Activated CD4-positive, alpha-beta memory T cell treated with anti-CD3 and anti-CD28 coated beads for 36 hours (primary cell): ENCODE results near the gene MAT1A. TPM values are rescaled to one million over a fixed set of nuclear protein-coding genes. Genes with fewer than 3 reads are reported as not detected.

ENCODE experiments used
- CTCF ChIA-PET: fragments of 350-600 bp; sonication (Branson Sonifier 250); formaldehyde crosslinking; loops from one replicate; lab custom pipeline; 2021; ENCODE audit warnings: antibody characterized with exemption, inconsistent platforms; lab: Charles Lee
- POLR2A ChIA-PET: fragments of 350-600 bp; sonication (Branson Sonifier 250); formaldehyde crosslinking; loops from one replicate; lab custom pipeline; 2021; ENCODE audit warnings: antibody characterized with exemption; lab: Charles Lee
- DNase-seq: peaks from one replicate; pipeline ENCODE4 v3.0.0-alpha.2; 2020
- H3K27ac Mint-ChIP-seq: one replicate; pipeline ENCODE4 v1.8.0; 2021; ENCODE audit warnings: mixed read lengths
- H3K27me3 Mint-ChIP-seq: one replicate; pipeline ENCODE4 v1.8.0; 2021; ENCODE audit warnings: mixed read lengths
- H3K36me3 Mint-ChIP-seq: one replicate; pipeline ENCODE4 v1.8.0; 2021; ENCODE audit warnings: mixed read lengths
- H3K4me1 Mint-ChIP-seq: one replicate; pipeline ENCODE4 v1.8.0; 2021; ENCODE audit warnings: low read depth, mixed read lengths
- H3K4me3 Mint-ChIP-seq: one replicate; pipeline ENCODE4 v1.8.0; 2021; ENCODE audit warnings: mild to moderate bottlenecking, mixed read lengths
- H3K9me3 Mint-ChIP-seq: one replicate; pipeline ENCODE4 v1.8.0; 2021; ENCODE audit warnings: mixed read lengths
- intact Hi-C: fragments of 100-400 bp; cut with micrococcal nuclease; formaldehyde crosslinking; loops from one replicate; pipeline ENCODE4 v1.15.1; 2023
- total RNA-seq, 2 experiments: library from RNA; stranded (reverse); gene quantifications; one replicate each; pipeline ENCODE4 v1.2.3, GENCODE V29; 2021

Gene MAT1A
- total RNA-seq, result not detected

DNA sequence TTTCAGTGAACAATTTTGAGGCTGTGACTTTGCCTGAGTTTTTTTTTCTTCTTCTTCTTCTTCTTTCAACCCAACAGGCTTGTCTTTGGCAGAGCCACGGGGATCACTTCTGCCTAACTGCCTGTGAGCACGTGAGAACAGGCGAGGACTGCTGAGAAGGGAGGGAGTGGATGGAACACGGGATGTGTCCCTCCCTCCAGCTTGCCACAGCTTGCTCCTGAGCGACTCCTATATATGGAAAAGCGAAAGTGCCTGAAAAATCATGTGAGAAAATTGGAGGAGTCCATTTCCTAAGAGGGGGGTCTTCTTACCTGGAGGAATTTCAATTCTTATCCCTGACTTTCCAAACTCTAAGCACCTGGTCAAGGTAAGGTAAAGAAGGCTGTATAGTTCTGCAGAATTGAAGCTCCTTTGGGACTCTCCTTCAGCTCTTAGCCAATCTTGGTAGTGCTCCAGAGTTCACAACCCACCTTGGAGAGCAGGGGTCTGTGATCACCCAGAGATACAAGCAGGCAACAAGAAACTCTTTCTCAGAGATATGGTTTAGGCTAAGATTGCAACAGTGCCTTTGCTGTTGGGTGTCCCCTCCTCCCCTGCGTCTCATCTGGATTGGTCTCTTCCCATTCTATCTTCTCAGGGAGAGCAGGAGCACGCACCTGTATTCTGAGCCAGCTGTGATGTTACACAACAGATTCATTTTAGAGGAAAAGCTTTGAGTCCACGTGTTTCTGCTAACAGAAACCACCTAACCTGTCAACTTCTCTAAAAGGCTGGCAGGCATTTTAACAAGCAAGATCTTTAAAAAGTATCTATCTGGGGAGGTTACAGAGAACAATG, at the start of gene MAT1A:
MAT1A (minus strand) TSS at position 208 of the 837 bp plus-strand sequence. CDS start 235 bp downstream, outside the sequence.
- CTCF ChIA-PET, result interaction anchor here (1.1 kb wide), 1 partner anchor 88 kb away, joined by 3 read pairs; no protein-coding TSS in a partner anchor
- no peak within 1 kb of the TSS for H3K4me3 Mint-ChIP-seq
- intact Hi-C loops, result no loop called here
- H3K4me1 Mint-ChIP-seq, result no peaks in the 10 kb centered on the region
- DNase-seq, result no peak
- no peaks in the 10 kb centered on the region for H3K9me3 Mint-ChIP-seq
- no peaks in the 10 kb centered on the region for H3K36me3 Mint-ChIP-seq
- peaks cover 13% of the 10 kb centered on the region for H3K27me3 Mint-ChIP-seq
- POLR2A ChIA-PET, result no interaction called here
- H3K27ac Mint-ChIP-seq, result no peak within 1 kb of the TSS

DNA sequence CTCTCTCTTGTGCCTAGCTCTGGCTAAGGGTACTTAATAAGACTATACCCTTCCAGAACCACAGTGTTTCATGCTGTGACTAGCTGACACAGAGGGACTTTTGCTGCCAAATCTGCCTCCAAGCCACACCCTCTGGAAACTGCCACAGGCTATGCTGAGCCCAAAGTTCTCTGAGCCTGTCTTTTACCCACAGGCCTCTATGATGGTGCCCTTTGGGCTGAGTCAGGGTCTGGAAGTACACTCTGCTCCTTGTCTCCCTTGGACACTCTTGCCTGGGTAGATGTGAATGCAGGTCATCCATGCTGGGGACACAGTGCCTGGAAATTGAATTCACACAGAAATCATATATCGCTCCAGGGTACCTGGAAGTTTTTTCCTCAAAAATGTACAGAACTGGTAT, 44.5 kb upstream of the MAT1A start:
- no peak overlapping the region for H3K4me3 Mint-ChIP-seq
- intact Hi-C loops, result no loop called here
- H3K9me3 Mint-ChIP-seq, result no peaks in the 10 kb centered on the region
- ChIA-PET POLR2A (no interaction called here), CTCF (no interaction called here)
- DNase-seq, result no peak
- no peak overlapping the region for H3K27ac Mint-ChIP-seq
- H3K36me3 Mint-ChIP-seq, result no peaks in the 10 kb centered on the region
- no peaks in the 10 kb centered on the region for H3K4me1 Mint-ChIP-seq
- no peaks in the 10 kb centered on the region for H3K27me3 Mint-ChIP-seq

DNA sequence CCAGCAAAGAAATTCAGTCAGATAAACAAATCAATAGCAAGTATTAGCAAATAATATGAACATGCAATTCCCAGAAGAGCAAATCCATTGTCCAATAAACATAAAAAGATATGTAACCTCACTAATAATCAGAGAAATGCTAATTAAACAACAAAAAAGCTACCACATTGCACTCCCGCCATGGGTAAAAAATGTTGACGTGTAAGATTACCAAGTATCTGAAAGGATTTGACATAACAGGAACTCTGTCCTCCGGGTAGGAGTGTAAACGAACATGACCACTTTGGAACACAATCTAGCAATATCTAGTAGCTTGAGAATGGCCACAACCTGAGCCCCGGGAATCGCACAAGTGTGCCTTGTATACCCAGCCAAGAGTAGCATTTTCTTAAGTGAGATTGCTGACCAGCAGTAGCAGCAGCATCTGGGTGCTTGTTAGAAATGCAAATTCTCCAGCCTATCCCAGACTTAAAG, 35.5 kb upstream of the MAT1A start:
- no peak for DNase-seq
- Mint-ChIP-seq H3K36me3 (no peaks in the 10 kb centered on the region), H3K27ac (no peak overlapping the region), H3K27me3 (peaks cover 4% of the 10 kb centered on the region), H3K4me1 (no peaks in the 10 kb centered on the region), H3K9me3 (no peaks in the 10 kb centered on the region), H3K4me3 (no peak overlapping the region)
- intact Hi-C loops, result no loop called here
- ChIA-PET POLR2A (no interaction called here), CTCF (no interaction called here)

DNA sequence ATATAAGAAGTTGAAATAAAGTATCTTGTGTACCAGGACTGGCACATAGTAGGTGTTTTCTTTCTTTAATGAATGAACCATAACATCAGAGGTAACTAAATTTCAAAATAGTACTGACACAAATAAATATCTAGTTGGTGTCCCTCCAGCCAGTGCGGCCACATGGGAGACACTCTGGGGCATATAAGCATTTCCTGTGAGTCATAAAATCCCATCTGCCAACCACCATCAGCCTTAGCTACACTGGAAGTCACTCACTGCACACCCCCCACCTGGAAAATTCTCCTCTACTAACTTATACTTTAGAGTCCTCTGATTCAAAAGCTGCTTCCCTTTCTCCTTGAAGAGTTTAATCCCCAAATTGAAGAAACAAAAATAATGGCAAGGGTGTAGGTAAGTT, 34.6 kb upstream of the MAT1A start:
- no peaks in the 10 kb centered on the region for H3K4me1 Mint-ChIP-seq
- intact Hi-C loops, result no loop called here
- no peak overlapping the region for H3K27ac Mint-ChIP-seq
- no peaks in the 10 kb centered on the region for H3K36me3 Mint-ChIP-seq
- CTCF ChIA-PET, result interaction anchor here (1.2 kb wide), 1 partner anchor 62 kb away, joined by 3 read pairs; no protein-coding TSS in a partner anchor
- POLR2A ChIA-PET, result no interaction called here
- H3K9me3 Mint-ChIP-seq, result no peaks in the 10 kb centered on the region
- DNase-seq, result no peak
- no peak overlapping the region for H3K4me3 Mint-ChIP-seq
- peaks cover 5% of the 10 kb centered on the region for H3K27me3 Mint-ChIP-seq

DNA sequence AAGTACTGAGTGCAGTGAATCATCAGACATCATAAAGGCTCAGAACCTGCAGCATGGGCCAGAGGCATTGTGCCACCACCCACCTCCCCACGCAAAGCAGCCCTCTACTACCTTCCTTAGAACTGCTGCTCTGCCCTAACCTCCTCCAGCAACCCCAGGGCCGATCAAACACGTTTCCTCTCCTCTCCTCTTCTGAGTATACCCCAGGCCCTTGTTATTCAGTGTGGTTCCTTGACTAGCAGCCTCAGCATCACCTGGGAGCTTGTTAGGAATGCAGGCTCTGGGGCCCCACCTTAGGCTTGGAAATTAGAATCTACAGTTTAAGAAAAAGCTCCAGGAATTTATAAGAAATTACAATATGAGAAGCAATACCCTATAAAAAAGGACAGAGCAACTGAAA, 33.9 kb upstream of the MAT1A start:
- no peak for DNase-seq
- Mint-ChIP-seq H3K4me1 (no peaks in the 10 kb centered on the region), H3K4me3 (no peak overlapping the region), H3K9me3 (no peaks in the 10 kb centered on the region), H3K27ac (no peak overlapping the region), H3K27me3 (peaks cover 5% of the 10 kb centered on the region), H3K36me3 (no peaks in the 10 kb centered on the region)
- ChIA-PET CTCF (interaction anchor here (0.6 to 1.2 kb wide), 2 partner anchors 61 to 1127 kb away, joined by 3 read pairs; no protein-coding TSS in a partner anchor), POLR2A (no interaction called here)
- intact Hi-C loops, result no loop called here

DNA sequence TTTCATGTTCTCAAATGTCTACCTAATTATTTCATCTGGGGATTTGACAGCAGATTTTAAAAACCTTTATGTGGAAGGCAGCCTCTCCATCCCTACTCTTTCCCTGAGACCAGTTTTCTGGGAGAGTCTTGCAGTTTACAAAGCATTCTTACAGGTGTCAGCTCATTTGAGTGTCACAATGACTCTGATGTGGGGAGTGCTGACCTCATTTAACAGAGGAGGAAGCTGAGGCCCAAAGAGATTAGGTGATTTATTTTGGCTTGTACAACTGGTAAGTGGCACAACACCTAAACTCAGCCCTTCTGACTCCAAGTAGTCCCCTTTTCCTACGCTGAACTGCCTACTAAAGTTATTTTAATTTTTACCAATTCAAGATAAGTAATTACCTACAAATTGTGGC, 33.3 kb upstream of the MAT1A start:
- Mint-ChIP-seq H3K27ac (no peak overlapping the region), H3K4me3 (no peak overlapping the region), H3K36me3 (no peaks in the 10 kb centered on the region), H3K4me1 (no peaks in the 10 kb centered on the region), H3K27me3 (peaks cover 5% of the 10 kb centered on the region), H3K9me3 (no peaks in the 10 kb centered on the region)
- no peak for DNase-seq
- ChIA-PET POLR2A (no interaction called here), CTCF (no interaction called here)
- intact Hi-C loops, result no loop called here

DNA sequence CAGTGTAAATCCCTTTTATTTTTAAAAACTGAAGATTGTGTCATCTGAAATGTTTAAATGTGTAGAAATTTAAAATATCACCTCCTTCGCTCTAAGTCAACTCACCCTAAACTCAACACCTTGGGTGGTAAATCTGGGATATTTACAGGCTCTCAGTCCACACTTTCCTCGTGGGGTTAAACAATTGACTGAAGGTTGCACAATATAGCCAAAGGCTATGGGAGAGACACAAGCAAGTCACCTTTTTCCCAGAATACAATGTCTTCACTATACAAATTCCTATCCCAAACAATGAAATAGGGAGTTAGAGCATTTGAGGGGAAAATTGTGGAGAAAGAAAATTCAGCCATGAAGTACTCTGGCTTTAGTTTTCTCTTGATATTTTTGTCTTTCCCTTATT, 32.7 kb upstream of the MAT1A start:
- ChIA-PET POLR2A (no interaction called here), CTCF (no interaction called here)
- H3K27ac Mint-ChIP-seq, result no peak overlapping the region
- DNase-seq, result no peak
- intact Hi-C loops, result no loop called here
- no peaks in the 10 kb centered on the region for H3K4me1 Mint-ChIP-seq
- H3K27me3 Mint-ChIP-seq, result peaks cover 5% of the 10 kb centered on the region
- H3K4me3 Mint-ChIP-seq, result no peak overlapping the region
- H3K36me3 Mint-ChIP-seq, result no peaks in the 10 kb centered on the region
- no peaks in the 10 kb centered on the region for H3K9me3 Mint-ChIP-seq

DNA sequence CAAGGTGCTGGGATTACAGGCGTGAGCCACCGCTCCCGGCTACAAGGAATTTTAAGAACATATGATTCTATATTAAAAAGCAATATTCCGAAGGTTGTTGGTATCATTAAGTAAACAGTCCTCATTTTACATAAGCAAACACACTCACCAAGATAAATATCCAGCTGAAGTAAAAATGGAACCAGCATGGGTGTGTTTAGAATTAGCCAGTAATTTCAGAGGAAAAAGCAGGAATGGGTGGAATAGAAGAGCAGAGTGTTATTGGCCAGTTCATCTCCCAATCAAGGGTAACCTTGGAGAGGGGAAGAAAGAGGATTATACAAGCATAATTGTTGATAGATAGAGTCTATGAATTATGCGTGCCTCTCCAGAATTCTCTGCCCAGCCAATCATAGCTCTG, 31.7 kb upstream of the MAT1A start:
- DNase-seq, result no peak
- Mint-ChIP-seq H3K36me3 (no peaks in the 10 kb centered on the region), H3K27ac (no peak overlapping the region), H3K27me3 (peaks cover 5% of the 10 kb centered on the region), H3K4me3 (no peak overlapping the region), H3K9me3 (no peaks in the 10 kb centered on the region), H3K4me1 (no peaks in the 10 kb centered on the region)
- ChIA-PET CTCF (no interaction called here), POLR2A (no interaction called here)
- intact Hi-C loops, result no loop called here

DNA sequence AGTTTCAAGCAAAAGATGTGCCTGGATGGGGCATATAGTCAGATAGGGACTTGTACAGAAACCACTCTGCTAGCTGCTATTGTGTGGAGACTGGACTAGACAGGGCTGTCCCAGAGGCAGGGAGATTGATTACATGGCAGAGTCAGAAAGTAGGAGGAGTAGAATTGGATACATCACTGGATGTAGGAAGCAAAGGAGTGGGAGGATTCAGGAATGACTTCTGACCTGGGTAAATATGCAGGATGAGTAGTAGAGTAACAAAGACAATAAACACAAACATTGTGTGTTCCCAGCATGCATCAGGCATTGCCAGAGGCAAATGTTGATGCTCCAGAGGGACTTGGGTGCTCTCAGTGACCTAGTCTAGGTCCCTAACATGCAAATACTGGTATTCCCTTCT, 30.9 kb upstream of the MAT1A start:
- no peaks in the 10 kb centered on the region for H3K9me3 Mint-ChIP-seq
- H3K36me3 Mint-ChIP-seq, result no peaks in the 10 kb centered on the region
- ChIA-PET POLR2A (no interaction called here), CTCF (no interaction called here)
- H3K27ac Mint-ChIP-seq, result no peak overlapping the region
- no peak for DNase-seq
- peaks cover 7% of the 10 kb centered on the region for H3K27me3 Mint-ChIP-seq
- intact Hi-C loops, result no loop called here
- H3K4me3 Mint-ChIP-seq, result no peak overlapping the region
- H3K4me1 Mint-ChIP-seq, result no peaks in the 10 kb centered on the region

DNA sequence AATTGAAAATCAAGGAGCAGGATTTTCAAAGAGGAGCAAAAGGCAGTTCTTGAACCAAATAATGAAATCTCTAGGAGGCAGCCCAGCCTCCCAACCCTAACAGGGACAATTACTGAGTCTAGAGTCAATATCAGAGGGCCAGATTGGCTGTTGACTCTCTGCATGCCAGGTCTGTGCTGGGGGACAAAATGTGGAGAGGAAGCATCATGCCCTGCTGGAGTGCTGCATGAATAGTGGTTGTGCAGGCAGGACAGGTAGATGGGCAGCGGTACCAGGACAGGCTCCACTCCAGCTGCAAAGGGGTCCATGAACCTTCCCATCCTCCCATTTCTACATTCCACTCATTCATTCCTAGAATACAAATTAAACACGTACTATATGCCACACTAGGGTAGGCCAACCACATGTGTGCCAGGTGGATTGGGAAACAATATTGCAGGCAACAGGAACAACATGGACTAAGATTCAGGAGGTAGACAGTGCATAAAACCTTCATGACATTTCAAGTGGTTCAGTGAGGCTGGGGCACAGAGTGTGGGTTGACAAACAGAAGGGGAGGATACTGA, 30.4 kb upstream of the MAT1A start:
- no peak for DNase-seq
- no peaks in the 10 kb centered on the region for H3K9me3 Mint-ChIP-seq
- H3K27ac Mint-ChIP-seq, result no peak overlapping the region
- ChIA-PET POLR2A (no interaction called here), CTCF (no interaction called here)
- H3K4me3 Mint-ChIP-seq, result no peak overlapping the region
- H3K27me3 Mint-ChIP-seq, result peaks cover 7% of the 10 kb centered on the region
- H3K4me1 Mint-ChIP-seq, result no peaks in the 10 kb centered on the region
- intact Hi-C loops, result no loop called here
- no peaks in the 10 kb centered on the region for H3K36me3 Mint-ChIP-seq

DNA sequence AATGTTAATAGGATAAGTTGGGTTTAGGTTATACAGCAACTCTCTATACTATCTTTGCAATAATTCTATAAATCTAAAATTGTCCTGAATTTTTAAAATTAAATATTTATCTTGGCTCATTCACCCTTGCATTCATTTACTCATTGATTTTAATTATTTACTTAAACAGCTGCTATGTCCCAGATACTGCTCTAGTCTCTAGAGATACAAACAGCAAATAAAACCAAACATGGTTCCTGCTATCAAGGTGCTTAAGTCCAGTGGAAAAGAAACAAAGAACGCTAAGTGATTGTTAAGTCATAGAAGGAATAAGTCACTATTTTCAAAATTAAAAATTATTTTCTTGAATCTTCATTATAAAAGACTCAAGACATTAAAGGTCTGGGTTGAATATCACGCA, 29.9 kb upstream of the MAT1A start:
- Mint-ChIP-seq H3K27ac (no peak overlapping the region), H3K27me3 (peaks cover 5% of the 10 kb centered on the region), H3K4me1 (no peaks in the 10 kb centered on the region), H3K9me3 (no peaks in the 10 kb centered on the region), H3K4me3 (no peak overlapping the region), H3K36me3 (no peaks in the 10 kb centered on the region)
- no peak for DNase-seq
- intact Hi-C loops, result no loop called here
- ChIA-PET CTCF (no interaction called here), POLR2A (no interaction called here)

DNA sequence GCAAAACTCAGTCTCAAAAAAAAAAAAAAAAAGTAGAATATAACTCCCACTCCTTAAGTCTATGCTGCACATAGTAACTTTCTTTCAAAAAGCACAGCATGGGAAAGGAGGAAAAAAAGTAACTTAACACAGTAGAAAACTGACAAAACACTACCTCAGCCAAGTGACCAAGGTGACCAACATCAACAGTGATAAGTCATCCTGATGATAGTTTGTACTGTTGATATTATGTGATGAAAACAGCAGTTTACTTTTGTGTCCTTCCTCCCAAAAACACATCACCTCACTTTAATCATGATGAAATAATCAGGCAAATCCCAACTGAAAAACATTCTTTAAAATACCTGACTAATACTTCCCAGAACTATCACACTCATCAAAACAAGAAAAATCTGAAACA, 29.3 kb upstream of the MAT1A start:
- Mint-ChIP-seq H3K27me3 (peaks cover 5% of the 10 kb centered on the region), H3K4me3 (no peak overlapping the region), H3K36me3 (no peaks in the 10 kb centered on the region), H3K27ac (no peak overlapping the region), H3K9me3 (no peaks in the 10 kb centered on the region), H3K4me1 (no peaks in the 10 kb centered on the region)
- CTCF ChIA-PET, result no interaction called here
- POLR2A ChIA-PET, result no interaction called here
- DNase-seq, result no peak
- intact Hi-C loops, result no loop called here

DNA sequence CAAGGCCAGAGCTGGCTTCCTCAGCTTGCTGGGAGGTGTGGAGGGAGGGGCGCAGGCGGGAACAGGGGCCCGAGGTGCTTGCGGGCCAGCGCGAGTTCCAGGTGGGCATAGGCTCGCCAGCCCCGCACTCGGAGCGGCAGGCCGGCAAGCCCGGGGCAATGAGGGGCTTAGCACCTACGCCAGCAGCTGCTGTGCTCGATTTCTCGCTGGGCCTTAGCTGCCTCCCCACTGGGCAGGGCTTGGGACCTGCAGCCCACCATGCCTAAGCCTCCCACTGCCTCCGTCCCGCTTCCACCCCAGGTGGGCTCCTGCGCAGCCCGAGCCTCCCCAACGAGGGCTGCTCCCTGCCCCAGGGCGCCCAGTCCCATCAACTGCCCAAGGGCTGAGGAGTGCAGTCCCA, 25.9 kb upstream of the MAT1A start:
- POLR2A ChIA-PET, result no interaction called here
- Mint-ChIP-seq H3K4me1 (no peaks in the 10 kb centered on the region), H3K27ac (no peak overlapping the region), H3K4me3 (no peak overlapping the region), H3K9me3 (no peaks in the 10 kb centered on the region), H3K36me3 (no peaks in the 10 kb centered on the region), H3K27me3 (peaks cover 5% of the 10 kb centered on the region)
- intact Hi-C loops, result no loop called here
- CTCF ChIA-PET, result no interaction called here
- DNase-seq, result no peak
